ENCODE results near the gene SLC25A38.

The SLC25A38 gene

DNA sequence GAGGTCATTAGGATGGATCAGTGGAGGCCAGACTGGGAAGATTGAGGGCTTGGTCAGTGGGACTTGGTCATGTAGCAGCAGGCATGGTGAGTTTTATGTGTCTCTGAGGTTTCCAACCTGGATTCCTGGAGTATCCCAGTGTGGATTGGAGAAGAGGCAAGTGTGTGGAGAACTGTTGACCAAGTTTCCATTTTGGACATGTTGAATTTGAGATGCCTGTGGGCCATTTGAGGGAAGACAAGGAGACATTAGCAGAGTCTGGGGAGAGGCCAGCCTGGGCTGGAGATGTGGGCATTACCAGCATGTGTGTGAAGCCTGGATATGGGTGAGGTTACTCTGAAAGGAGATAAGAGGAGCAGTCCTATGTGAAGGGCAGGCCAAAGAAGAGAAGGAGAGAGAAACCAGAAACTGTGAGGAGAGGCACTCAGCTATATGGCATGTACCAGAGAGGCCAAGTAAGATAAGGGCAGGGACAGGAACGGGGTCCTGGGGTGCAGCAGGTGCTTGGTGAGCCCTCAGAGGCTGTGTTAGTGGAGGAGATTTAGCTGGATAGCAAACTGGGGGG, 4.3 kb downstream of the SLC25A38 start:
- TF ChIP-seq, protein P1, sequence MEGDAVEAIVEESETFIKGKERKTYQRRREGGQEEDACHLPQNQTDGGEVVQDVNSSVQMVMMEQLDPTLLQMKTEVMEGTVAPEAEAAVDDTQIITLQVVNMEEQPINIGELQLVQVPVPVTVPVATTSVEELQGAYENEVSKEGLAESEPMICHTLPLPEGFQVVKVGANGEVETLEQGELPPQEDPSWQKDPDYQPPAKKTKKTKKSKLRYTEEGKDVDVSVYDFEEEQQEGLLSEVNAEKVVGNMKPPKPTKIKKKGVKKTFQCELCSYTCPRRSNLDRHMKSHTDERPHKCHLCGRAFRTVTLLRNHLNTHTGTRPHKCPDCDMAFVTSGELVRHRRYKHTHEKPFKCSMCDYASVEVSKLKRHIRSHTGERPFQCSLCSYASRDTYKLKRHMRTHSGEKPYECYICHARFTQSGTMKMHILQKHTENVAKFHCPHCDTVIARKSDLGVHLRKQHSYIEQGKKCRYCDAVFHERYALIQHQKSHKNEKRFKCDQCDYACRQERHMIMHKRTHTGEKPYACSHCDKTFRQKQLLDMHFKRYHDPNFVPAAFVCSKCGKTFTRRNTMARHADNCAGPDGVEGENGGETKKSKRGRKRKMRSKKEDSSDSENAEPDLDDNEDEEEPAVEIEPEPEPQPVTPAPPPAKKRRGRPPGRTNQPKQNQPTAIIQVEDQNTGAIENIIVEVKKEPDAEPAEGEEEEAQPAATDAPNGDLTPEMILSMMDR (conservative IDR thresholded peaks at IDR 0.05) = no peak
- no peak overlapping the region for H3K27ac ChIP-seq

- H3K27ac ChIP-seq = no peak overlapping the region
- TF ChIP-seq, protein P1 (conservative IDR thresholded peaks at IDR 0.05) = no peak
Observed at GRCh38 chr3:39388153-39388552, 5.0 kb downstream of the SLC25A38 start.

DNA sequence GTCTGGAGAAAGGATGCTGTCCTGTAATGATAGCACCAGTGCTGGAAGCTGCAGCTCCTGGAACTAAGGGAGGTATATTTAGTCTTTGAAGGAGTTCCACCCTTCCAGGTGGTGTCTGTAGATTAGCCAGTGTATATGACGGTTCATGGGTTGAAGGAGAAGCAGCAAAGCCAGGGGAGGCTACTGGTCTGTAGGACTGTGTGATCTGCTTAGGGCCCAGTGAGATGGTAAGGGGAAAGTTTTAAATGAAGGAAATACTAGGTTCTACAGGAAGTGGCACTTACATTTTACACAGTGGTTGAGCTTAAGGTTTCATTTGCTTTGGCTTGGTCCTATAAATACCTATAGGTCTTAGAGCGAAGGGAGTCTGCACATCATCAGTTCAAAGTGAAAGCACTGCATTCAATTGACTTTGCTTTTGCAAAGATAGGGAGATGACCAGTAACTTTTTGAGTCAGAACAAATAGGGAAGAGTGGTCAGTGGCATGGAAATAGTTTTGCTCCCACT, 5.6 kb downstream of the SLC25A38 start:
- TF ChIP-seq, protein P1 (conservative IDR thresholded peaks at IDR 0.05) = no peak
- H3K27ac ChIP-seq = no peak overlapping the region

DNA sequence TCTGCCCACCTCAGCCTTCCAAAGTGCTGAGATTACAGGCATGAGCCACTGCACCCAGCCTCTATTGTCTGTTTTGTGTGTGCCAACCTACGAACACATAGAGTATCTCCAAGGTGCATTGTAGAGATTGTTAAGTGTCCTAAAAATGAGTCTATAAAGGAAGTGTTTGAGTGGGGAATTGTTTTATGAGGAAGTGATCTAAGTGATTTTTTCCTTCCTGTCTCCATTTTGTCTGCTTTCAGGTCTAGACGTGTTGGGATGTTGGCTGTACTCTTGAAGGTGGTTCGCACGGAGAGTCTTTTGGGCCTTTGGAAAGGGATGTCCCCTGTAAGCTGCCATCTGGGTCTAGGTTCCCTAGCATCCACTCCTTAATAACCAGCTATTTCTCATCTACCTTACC, 7.0 kb downstream of the SLC25A38 start:
- TF ChIP-seq, protein P1 (conservative IDR thresholded peaks at IDR 0.05) = no peak
- H3K27ac ChIP-seq = no peak overlapping the region

DNA sequence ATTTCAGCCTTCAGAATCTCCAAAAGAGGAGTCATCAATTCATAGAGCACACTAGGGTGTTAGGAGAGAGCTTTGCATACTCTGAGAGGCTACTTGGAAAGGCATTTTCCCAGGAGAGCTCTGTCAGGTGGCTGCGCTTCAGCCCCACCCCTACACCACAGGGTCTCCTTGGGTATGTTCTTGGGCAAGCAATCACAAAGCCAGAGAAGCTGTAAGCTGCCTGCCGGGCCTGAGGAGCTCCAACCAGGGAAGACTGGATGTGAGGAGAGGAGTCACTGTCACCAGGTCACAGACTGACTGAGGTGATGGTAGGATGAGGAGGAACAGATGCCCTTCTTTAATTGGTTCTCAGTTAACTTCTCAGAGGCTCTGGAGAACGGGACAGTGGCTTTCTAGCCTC, 13.5 kb downstream of the SLC25A38 start:
- TF ChIP-seq, protein P1 (conservative IDR thresholded peaks at IDR 0.05) = no peak
- H3K27ac ChIP-seq = no peak overlapping the region

DNA sequence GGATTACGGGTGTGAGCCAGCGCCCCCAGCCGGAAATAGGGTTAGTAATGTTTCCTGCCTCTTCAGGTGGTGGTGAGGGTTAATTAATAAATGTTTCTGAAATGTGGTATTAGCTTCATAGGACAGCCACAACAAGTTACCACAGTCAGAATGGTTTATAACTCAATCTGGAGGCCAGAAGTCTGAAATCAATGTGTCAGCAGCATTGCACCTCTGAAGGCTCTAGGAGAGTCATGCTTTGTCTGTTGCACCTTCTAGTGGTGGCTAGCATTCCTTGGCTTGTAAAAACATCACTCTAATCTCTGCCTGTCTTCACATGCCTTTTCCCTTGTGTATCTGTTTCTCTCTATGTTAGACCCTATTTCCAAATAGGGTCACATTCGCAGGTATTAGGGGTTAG, 15.5 kb downstream of the SLC25A38 start:
- no peak overlapping the region for H3K27ac ChIP-seq
- TF ChIP-seq, protein P1 (conservative IDR thresholded peaks at IDR 0.05) = no peak

DNA sequence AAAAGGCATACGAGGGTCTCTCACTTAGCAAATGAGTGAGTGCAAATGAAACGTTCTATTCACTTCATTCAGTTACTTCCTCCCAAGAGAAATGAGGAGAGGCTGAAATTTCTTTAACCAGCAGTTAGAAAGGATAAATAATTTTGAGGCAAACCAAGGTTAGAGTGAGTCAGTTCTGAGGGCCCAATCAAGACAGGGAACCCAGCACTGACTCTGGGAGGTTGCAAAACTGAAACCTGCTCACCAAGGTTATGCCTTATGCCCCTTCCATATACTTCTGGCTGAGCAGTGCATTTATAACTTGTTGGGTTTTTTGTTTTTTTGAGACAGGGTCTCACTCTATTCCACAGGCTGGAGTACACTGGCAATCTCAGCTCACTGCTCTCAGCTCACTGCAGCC, 18.8 kb downstream of the SLC25A38 start:
- H3K27ac ChIP-seq = no peak overlapping the region
- TF ChIP-seq, protein P1 (conservative IDR thresholded peaks at IDR 0.05) = no peak
